Esophagus muscularis mucosa (tissue), 3 donors: ENCODE measurements around the gene ADK.

Experiments
- CTCF ChIP-seq, 3 experiments: fragments of 200-600 bp in 2 of 3; fragments of 450-650 bp in 1 of 3; sonication (generic) in 2 of 3; IDR thresholded peaks; one replicate each; pipeline ENCODE4 v1.5.1; 2017 to 2019; ENCODE audit warnings: antibody characterized with exemption in 3 of 3, mild to moderate bottlenecking in 2 of 3, moderate library complexity in 1 of 3
- POLR2A ChIP-seq: fragments of 450-650 bp; IDR thresholded peaks from one replicate; pipeline ENCODE4 v1.6.1; 2017; ENCODE audit warnings: antibody characterized with exemption, moderate library complexity, mild to moderate bottlenecking, low read depth

- no peak for TF ChIP-seq CTCF (IDR thresholded peaks at IDR 0.05)
- TF ChIP-seq POLR2A: no peak
These were observed 521.6 kb downstream of the ADK start for GRCh38 chr10:74672430-74673165.
